ENCODE results near the gene TCF7L1. TPM values are rescaled to one million over a fixed set of nuclear protein-coding genes. Genes with fewer than 3 reads are reported as not detected.

Gene TCF7L1
- total RNA-seq, 1 donor from 2014 or later = 7.5 TPM

DNA sequence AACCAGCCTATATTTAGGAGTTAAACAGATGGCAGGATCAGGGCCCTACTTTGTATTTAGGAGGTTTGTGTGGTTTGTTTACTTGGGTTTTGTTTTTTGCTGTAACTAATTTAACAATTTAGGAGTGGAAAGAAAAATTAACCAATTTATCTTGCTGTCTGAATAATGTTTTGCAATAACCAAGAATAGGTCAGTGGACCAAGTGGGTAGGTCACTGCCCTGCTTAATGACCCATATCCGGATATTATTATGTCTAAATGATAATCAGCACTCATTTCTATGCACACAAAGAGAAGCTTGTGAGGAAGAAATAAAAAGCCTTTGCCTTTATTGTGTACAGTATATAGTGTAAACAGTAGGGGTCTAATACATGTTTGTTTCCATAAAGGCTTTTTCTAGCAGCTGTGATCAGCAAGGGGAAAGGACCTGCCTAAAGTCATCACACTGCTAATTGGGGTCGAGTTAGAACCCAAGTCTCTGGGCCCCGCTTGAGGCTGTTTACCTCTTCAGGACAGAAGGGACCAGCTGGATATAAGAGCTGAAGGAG lies 118.0 kb downstream of the TCF7L1 start:
- no peak for DNase-seq (ENCODE audit: low read depth in 2 of 2)

DNA sequence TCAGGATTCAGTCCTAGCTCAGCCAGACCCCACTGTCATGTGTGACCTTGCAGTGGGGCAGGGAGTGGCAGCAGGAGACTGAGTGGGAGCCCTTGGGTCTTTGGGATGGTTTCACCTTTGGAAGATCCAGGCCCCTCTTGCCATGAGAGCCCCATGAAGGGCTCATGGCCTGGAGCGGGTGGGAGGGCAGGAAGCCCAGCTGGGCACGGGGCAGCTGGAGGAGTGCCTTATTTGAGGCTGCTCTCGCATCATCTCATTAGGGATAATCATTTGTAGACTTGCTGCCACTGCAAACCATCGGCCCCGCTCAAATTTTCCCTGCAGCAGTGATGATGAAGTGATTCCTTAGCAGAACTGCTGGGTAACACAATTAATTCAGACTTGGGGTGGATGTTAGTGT lies 120.7 kb downstream of the TCF7L1 start:
- DNase-seq (ENCODE audit: low read depth in 2 of 2) = no peak

DNA sequence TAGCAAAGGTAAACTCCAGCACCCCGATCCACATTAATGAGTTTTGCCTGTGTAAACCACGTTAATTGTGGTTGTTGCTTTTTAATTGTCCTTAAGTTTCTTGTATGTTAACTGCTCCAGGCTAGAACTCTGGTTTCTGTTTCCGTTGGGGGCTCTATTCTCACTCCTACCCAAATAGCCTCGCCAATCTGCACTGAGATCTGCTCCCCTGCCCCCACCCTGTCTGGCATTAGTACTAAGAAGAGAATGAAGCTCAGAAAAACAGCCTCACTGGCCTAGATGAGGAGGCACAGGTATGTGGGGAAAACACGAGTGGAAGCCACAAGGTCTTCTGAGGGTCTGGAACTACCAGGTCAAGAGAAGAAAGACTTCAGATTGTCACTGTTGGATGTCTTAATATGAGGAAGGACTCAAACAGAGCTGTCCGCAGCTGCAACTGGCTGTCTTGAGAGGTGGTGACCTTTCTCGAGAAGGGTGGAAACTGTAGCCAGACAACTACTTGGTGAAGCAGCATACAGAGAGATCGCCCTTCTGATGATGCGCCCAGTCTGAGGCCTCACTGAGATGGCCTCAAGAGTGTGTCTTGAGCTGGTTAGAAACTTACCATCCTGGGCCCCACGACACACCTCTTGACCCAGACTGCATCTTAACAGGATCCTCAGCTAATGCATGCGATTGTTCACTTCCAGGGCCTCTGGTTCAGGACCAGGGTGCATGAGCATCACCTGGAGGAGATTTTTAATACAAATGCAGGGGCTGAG lies 121.5 kb downstream of the TCF7L1 start:
- DNase-seq (ENCODE audit: low read depth in 2 of 2) = no peak

DNA sequence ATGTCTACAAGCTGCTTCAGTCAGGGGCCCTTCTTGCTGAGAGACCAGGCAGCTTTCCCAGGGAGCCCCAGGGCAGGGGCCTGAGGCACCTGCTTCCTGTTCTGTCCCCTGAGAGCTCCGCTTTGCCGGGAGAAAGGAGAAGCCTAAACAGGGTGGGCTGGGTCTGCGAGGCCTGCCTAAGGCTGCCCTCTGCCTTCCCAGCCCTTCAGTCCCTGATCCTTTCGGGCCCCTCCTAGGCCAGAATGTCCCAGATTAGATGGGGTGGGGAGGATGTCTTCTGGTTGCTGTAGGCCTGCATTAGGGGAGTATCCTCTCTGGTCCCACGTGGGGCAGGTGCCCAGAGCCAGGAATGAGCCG lies 122.2 kb downstream of the TCF7L1 start:
- no peak for DNase-seq (ENCODE audit: low read depth in 2 of 2)

DNA sequence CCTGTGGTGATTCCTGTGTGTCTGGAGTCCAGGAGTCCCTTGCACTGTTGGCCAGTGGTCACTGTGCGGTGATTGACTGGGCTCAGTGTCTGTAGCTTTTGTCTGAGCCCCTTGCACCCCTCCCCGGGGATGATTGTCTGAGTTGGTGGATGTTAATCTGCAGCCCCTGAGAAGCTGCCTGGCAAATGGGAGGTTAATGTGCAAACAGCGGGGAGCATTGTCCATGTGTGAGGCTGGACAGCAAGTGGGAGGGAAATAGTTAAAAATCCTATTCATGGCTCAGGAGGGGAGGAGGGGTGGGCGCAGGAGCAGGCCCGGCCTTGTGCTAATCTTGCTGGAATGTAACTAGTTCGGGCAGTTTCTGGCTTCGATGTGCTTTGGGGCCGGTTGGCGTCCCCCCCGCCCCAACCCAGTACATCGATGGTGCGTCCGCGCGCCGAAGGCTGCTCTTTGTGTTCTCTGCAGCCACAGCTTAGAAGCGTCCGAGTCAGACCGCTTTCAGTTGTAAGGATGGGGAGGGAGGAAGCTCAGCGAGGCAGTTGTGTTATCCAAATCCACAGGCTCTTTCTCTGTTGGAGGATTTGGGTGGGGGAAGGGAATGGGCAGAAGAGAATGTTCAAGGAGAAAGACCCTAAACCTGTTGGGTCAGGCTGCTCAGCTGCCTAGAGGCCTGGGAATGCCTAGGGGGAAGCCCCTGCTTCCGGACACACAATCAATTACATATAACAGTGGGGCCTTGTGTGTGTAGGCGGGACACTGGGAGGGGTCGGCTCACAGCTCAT lies 122.8 kb downstream of the TCF7L1 start:
- peak in 1 of 2 donors; percentile 58 for DNase-seq (ENCODE audit: low read depth in 2 of 2)

DNA sequence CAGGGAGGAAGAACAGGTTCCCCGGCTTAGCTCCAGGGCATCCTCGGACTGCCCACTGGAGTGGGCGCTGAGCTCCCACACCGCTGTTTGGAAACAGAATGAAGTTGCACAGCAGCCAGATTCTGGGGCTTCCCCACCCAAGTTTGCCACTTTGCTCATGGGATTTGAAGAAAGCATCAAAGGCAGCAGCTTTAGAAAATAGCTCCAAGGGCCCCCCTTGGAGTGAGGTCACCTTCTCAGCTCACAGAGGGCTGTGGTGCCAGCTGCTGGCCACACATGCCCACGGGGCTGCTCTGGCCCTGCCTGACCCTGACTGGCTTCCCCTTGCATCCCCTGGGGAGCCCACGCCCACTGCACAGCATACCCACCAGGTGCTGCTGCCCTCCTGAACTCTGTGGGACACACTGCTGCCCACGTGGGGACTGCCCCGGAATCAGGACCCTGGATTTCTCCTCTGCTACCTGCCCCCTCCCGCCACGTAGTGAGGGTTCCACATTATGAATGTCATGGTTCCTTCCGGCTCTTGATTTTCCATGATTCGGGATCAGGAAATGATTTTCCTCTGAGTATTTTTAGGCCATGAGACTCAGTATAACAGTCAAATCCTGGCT lies 124.3 kb downstream of the TCF7L1 start:
- peak; percentile 59 to 94 for DNase-seq (ENCODE audit: low read depth in 2 of 2)

DNA sequence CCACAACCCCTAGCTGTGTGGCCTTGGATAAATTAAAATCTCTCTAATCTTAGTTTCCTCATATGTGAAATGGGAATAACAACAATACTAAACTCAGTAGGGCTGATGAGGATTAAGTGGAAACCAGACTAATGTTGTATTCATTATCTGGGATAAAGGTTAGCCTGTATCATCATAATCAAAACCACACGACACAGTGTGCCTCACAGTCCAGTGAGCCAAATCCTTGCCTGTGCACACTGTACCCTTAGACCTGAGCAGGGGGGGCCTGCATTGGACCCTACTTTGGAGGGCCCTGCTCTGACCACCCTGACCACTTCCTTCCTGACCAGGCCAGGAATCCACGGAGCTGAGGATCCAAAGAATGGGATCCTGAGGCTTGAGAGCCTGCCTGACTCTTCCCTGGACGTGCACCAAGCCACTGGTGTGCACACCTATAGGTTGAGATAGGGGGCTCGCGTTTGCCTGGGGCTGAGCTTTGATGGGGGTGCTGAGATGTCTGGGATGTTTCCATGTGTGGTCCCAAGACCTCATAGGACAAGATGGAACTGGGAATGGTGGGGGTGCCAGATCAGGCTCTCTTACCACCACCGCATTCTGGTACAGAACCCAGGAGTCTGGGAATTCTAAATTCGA lies 124.9 kb downstream of the TCF7L1 start:
- peak in 1 of 2 donors; percentile 27 for DNase-seq (ENCODE audit: low read depth in 2 of 2)

DNA sequence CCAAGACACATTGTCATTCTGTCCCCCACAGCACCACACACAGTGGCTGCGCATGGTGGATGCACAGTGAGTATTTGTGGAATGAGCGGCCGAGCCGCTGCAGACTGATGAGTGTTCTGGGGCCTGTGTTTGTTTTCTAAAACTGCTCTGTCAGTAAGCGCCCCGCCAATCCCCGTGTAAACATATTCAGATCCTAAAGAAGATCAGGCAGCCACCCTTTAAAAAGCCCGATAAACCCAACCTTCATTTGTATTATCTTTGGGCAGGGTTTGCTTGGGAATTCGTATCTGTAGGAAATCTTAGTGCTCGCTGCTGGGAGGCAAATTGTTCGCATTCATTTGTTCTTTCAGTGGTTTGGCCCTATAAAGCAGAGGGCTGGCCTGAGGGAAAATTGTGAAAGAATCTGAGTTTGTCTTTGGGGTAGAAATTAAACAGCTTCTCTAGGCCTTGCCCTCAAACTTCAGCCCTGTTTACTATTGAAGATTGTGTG lies 126.0 kb downstream of the TCF7L1 start:
- no peak for DNase-seq (ENCODE audit: low read depth in 2 of 2)

DNA sequence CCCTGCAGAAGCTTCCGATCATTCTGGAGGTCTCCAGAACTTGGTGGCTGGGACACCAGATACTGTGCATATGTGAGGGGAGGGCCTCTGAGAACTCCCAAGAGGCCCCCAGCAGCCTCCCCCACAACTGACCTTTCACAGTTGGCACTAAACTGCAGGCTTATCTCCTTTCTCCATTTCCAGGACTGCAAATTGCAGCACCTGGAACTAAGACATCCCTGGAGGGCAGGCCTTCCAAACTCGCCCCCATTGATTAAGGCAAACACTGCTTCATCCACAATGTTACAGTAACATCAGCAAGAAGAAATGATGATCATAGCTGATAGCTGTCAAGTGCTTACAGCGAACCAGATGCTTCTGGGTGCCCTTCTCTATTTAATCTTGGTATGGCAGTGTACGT lies 126.7 kb downstream of the TCF7L1 start:
- no peak for DNase-seq (ENCODE audit: low read depth in 2 of 2)

DNA sequence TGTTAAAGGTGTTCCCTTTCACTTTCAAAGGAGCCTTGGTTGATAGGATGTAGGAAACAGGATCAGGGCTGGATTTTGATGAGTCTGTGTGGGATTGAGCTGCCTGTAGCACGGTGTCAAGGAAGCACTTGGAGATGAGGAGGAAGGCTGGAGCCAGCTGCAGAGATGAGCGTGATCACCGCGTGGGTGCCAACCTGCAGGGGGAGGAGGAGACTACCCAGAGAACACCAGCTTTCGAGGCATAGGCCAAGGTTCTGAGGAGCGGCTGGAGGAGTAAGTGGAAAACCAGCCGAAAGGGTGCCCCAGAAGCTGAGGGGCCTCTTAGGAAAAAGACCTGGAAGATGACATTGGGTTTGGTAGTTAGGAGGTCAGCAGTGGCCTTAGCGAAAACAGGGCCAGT lies 130.4 kb downstream of the TCF7L1 start:
- DNase-seq (ENCODE audit: low read depth in 2 of 2) = no peak

DNA sequence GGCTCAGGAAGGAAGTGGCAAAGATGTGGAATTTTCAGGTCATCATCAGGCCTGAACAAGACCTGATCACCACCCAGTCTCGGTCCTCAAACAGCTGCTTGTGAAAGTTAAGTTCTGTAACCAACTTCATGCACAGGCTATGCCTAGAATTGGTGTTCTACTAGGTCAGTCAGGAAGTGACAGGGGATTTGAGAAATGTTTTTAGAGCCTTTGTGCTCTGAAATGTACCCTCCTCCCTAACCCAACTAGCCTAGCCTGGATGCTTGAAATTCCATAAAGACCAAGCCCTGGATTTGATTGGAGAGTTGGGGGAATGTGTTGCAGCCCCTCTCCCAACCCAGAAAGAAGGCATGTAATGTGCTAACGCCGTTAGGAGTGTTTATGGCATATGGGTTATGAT lies 131.3 kb downstream of the TCF7L1 start:
- DNase-seq (ENCODE audit: low read depth in 2 of 2) = peak; percentile 37 to 60

DNA sequence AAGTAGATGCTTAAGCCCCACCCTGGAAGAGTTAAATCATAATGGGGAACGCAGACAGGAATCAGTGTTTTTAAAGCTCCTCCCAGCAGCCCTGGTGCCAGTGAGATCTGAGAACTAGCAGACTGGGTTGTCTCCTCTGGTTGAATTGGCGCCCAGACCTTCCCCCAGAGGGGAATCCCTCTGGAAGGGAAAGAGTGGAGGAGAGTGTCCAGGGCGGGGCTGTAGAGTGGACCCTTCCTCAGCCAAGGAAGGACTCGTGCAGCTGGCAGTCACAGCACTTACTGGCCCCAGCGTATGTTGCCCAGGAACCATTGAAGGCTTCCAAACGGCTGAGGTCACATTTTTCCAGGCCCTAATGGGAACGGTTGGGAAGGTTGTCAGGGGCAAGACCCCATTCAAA lies 132.1 kb downstream of the TCF7L1 start:
- no peak for DNase-seq (ENCODE audit: low read depth in 2 of 2)

DNA sequence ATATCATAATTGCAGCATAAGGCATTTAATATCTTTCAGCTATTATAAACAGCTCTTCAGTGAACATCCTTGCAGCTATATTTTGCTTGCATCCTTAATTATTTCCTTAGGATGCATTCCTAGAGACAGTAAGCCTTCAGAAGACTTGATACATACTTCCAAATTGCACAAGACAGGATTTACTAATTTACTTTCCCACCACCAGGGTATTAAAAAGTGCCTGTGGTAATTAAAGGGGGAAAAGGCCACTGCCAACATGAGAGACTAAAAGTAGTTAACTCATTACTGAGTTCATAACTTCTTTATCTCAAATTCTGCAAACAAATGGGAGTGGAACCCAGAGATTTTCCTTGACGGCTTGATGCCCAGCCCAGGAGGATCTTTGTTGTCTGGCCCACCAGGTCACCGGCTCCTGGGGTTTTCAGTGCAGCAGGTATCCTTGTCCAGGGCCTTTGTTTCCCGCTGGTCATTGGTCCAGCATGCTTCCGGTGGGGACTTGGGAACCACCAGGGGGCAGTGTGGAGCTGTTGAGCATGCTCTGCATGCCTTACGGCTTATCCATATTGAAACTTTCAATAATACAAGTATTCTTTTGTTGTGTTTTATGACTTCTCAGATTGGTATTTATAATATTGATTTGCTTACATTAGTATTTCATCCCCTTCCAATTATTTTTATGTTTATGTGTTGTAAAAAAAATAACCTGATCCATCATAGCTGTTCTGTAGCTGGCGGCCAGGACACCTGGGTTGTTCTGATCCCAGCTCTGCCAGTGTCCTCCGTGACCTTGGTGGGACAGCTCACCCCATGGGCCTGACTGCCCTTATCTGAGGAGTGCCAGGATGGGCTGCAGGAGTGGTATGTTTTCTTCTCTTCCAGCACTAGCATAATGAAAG lies 133.2 kb downstream of the TCF7L1 start:
- peak; percentile 62 to 77 for DNase-seq (ENCODE audit: low read depth in 2 of 2)

DNA sequence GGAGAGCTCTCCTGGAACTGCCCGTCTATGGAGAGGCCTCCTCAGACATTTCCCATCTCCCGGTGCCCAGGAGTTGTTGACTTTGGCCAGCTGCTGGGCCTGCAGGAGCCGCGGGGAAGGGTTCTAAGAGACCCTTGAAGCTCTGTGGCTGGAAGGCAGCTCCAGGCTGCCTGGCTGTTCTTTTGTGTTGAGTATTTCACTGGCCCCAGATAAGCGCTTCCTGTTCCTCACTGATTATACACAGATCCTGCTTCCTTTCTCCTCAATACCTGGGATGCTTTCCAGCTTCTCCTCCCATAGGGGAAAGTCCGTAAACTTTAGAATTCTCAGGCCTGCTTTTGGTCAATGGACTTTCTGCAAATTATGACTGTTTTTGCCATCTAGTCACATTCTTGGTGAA lies 136.8 kb downstream of the TCF7L1 start:
- peak; percentile 55 for DNase-seq (ENCODE audit: low read depth in 2 of 2)

DNA sequence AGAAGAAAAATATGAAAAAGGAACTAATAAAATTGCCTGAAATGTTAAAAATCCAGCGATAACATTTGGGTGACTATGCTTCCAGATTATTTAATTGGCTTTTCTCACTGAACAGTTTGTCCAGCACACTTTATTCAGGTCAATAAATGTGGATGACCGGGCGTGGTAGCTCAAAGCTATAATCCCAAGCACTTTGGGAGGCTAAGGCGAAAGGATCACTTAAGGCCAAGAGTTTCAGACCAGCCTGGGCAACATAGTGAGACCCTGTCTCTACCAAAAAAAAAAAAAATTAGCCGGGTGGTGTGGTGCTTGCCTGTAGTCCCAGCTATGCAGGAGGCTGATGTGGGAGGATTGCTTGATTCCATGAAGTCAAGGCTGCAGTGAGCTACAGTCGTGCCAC lies 139.2 kb downstream of the TCF7L1 start:
- no peak for DNase-seq (ENCODE audit: low read depth in 2 of 2)

DNA sequence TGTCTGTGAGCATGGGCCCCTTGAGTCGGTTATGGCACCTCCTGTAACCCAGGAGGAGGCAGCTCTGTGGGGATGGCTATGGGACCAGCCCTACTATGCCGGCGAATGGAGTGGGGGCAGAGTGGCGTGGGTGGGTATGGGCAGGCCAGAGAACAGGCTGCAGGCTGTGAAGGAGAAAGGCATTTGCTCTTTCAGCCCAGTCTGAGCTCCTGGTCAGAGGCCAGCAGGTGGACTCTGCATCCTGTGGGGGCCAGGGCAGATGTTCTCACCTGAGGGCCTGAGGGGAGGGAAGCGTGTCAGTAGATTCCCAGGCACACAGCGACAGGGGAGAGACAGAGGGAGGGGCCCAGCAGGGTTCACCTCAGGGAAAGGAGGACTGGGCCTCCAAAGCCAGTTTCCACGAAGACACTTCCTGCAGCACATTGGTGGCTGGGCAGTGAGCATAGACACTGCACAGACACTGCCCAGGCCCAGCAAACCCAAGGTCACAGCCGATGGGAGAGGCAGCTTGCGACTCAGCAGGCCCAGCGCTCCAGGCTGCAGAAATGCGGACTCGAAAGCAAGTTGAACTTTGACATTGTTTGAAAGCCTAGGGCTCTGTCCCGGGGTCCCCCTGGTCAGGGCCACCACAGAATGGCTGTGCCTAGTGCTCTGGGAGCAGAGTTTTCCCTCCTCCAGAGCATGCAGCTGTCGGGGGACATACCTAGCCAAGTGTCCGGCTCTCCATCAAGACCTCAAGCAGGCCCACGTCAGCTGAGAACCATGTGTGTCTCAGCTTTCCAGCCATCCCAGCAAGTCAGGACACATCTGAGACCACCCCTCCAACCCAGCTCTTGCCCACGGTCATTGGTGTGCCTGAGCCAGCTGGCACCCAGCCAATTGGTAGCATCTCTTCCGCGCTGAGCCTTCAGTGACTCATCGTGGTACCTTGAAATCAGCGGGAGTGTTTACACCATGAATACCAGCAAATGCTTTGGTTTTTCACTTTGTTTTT lies 140.8 kb downstream of the TCF7L1 start:
- peak; percentile 67 to 68 for DNase-seq (ENCODE audit: low read depth in 2 of 2)

DNA sequence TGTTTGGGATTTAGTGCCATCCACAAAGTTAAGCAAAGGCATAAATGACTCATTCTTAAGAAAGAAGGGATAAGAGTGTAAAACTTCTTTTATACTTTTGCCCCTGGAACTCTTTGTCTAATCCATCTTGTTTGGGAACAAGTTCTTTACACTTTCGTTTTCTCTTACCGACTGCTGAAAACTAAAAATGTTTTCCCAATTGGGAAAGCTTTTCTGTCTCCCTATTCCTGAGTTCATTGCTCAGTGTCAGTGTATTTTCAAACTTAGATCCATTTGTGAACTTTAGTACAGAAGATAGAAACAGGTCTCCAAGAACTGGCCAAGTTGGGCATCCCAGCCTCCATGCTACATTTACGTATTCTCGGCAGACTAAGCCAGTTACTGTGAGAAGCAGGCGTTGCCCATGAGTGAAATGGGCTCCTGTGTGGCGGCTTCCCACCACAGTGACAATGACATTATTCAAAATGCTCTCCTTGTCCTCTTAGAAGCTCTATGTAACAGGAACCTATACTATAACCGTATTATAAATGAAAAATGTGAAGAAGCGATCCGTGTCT lies 142.9 kb downstream of the TCF7L1 start:
- no peak for DNase-seq (ENCODE audit: low read depth in 2 of 2)

DNA sequence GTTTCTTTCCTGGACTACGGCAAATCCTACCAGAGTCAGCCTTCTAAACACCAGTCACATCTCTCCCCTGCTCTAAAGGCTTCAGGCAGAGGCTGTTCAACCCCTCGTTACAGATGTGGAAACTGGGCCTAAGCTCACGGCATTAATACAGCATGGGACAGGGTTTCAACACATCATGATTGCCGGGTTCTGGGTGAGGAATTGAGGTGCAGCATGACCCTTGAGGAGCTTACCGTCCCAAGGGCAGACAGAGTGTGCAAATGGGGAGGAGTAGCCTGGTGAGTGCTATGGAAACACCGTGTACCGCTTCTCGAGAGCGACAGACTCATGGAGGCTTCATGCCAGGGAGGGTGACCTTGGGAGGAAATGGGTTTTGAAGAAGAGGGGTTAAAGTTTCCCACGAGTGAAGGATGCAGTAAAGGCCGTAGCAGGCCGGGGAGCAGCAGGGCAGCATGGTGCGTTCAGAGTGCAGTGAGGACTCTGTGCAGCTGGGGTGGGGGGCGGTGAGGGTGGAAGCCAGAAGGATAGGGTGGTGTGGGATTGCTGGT lies 143.5 kb downstream of the TCF7L1 start:
- DNase-seq (ENCODE audit: low read depth in 2 of 2) = no peak

Measured in lung microvascular endothelial cell (primary cell).